ENCODE data around the gene ARPC1B.
A peak's percentile ranks its signal among the peaks of the same experiment; 100 is the strongest.
"Not testable (repeated sequence)": the region's sequence is repeated elsewhere in the genome, so short reads cannot be mapped to it uniquely, and the experiment has no call there.

ARPC1B gene

GRCh38 chr7:99374111-99375064 is at the start of gene ARPC1B:
TSS of gene ARPC1B (plus strand) at chr7:99374730. CDS start at chr7:99385715, 10,985 bp downstream.
- CTCF ChIA-PET, result interaction anchor here (1.1 to 1.5 kb wide), 3 partner anchors 9 to 19 kb away, joined by 3 to 5 read pairs (median 4); no protein-coding TSS in a partner anchor
- no peak for TF ChIP-seq CTCF (IDR thresholded peaks at IDR 0.05; ENCODE audit: control extremely low read depth, extremely low read depth, low read depth, missing control alignments)
- POLR2A ChIA-PET, result interaction anchor here (1.4 kb wide), 1 partner anchor 34 kb away, joined by 6 read pairs; the partner anchor contains the start of genes BUD31 and PDAP1
- peak; percentile 98 for DNase-seq (ENCODE audit: extremely low spot score)

GRCh38 chr7:99325001-99325493 is 49.5 kb upstream of the ARPC1B start:
- ChIA-PET POLR2A (interaction anchor here (0.8 kb wide), 1 partner anchor 84 kb away, joined by 3 read pairs; the partner anchor contains the start of gene BUD31), CTCF (interaction anchor here (1.0 to 1.2 kb wide), 2 partner anchors 12 to 14 kb away, joined by 3 read pairs; no protein-coding TSS in a partner anchor)
- no peak for DNase-seq (ENCODE audit: extremely low spot score)
- no peak for TF ChIP-seq CTCF (IDR thresholded peaks at IDR 0.05; ENCODE audit: control extremely low read depth, extremely low read depth, low read depth, missing control alignments)

GRCh38 chr7:99325592-99326407 is 48.7 kb upstream of the ARPC1B start, which contains the start of gene ARPC1A:
TSS of gene ARPC1A (plus strand) at chr7:99325898. CDS start at chr7:99333354, 7,456 bp downstream.
- POLR2A ChIA-PET, result interaction anchor here (0.8 kb wide), 1 partner anchor 83 kb away, joined by 3 read pairs; the partner anchor contains the start of gene BUD31
- peak; percentile 99 for DNase-seq (ENCODE audit: extremely low spot score)
- no peak for TF ChIP-seq CTCF (IDR thresholded peaks at IDR 0.05; ENCODE audit: control extremely low read depth, extremely low read depth, low read depth, missing control alignments)
- CTCF ChIA-PET, result interaction anchor here (1.0 to 1.9 kb wide), 4 partner anchors 12 to 265 kb away, joined by 3 to 5 read pairs (median 4); no protein-coding TSS in a partner anchor

GRCh38 chr7:99326408-99326782 is 48.1 kb upstream of the ARPC1B start:
- TF ChIP-seq CTCF (IDR thresholded peaks at IDR 0.05; ENCODE audit: control extremely low read depth, extremely low read depth, low read depth, missing control alignments), result no peak
- CTCF ChIA-PET, result interaction anchor here (1.0 to 2.0 kb wide), 4 partner anchors 13 to 265 kb away, joined by 3 to 7 read pairs (median 4); no protein-coding TSS in a partner anchor
- DNase-seq (ENCODE audit: extremely low spot score), result no peak
- POLR2A ChIA-PET, result no interaction called here

GRCh38 chr7:99330314-99330961 is 44.1 kb upstream of the ARPC1B start:
- DNase-seq (ENCODE audit: extremely low spot score); POLR2A ChIA-PET: not testable (repeated sequence)
- CTCF ChIA-PET, result interaction anchor here (1.0 to 1.9 kb wide), 2 partner anchors 9 to 11 kb away, joined by 3 to 5 read pairs; no protein-coding TSS in a partner anchor

GRCh38 chr7:99331002-99331401 is 43.5 kb upstream of the ARPC1B start:
- POLR2A ChIA-PET, result no interaction called here
- CTCF ChIA-PET, result no interaction called here
- DNase-seq (ENCODE audit: extremely low spot score), result no peak
- TF ChIP-seq CTCF (IDR thresholded peaks at IDR 0.05; ENCODE audit: control extremely low read depth, extremely low read depth, low read depth, missing control alignments), result no peak

Data from GM10248 (cell line).